ENCODE measurements around the gene ZNF609. TPM values are rescaled to one million over a fixed set of nuclear protein-coding genes. Genes with fewer than 3 reads are reported as not detected.

The ZNF609 gene
- total RNA-seq, 1 donor from 2014 or later, result 41.2 TPM

DNA sequence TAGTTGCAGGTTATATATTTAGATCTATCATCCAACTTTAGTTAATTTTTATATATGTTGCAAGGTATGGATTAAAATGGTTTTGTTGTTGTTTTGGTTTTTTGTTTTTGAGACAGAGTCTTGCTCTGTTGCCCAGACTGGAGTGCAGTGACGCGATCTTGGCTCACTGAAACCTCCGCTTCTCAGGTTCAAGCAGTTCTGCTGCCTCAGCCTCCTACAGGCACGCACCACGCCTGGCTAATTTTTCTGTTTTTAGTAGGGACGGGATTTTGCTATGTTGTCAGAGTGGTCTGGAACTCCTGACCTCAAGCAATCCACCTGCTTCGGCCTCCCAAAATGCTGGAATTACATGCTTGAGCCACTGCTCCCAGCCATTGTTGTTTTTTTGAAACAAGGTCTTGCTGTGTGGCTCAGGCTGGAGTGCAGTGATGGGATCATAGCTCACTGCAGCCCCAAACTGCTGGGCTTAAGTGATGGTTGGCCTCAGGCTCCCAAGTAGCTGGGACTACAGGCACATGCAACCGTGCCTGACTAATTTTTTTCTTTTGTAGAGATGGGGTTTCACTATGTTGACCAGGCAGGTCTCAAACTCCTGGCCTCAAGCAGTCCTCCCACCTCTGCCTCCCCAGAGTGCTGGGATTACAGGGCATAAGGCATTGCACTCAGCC, 92.0 kb downstream of the ZNF609 start:
- TF ChIP-seq, protein P1, sequence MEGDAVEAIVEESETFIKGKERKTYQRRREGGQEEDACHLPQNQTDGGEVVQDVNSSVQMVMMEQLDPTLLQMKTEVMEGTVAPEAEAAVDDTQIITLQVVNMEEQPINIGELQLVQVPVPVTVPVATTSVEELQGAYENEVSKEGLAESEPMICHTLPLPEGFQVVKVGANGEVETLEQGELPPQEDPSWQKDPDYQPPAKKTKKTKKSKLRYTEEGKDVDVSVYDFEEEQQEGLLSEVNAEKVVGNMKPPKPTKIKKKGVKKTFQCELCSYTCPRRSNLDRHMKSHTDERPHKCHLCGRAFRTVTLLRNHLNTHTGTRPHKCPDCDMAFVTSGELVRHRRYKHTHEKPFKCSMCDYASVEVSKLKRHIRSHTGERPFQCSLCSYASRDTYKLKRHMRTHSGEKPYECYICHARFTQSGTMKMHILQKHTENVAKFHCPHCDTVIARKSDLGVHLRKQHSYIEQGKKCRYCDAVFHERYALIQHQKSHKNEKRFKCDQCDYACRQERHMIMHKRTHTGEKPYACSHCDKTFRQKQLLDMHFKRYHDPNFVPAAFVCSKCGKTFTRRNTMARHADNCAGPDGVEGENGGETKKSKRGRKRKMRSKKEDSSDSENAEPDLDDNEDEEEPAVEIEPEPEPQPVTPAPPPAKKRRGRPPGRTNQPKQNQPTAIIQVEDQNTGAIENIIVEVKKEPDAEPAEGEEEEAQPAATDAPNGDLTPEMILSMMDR (IDR thresholded peaks at IDR 0.05; ENCODE audit: unreplicated experiment), result no peak
- no peak overlapping the region for H3K27ac Mint-ChIP-seq (ENCODE audit: unreplicated experiment)
- no peaks in the 10 kb centered on the region for H3K36me3 Mint-ChIP-seq (ENCODE audit: low read depth, unreplicated experiment)
- no peaks in the 10 kb centered on the region for H3K27me3 Mint-ChIP-seq (ENCODE audit: unreplicated experiment)
- no peaks in the 10 kb centered on the region for H3K9me3 Mint-ChIP-seq (ENCODE audit: unreplicated experiment)
- H3K4me1 Mint-ChIP-seq (ENCODE audit: unreplicated experiment), result no peaks in the 10 kb centered on the region
- H3K4me3 Mint-ChIP-seq (ENCODE audit: unreplicated experiment), result no peak overlapping the region
- no peak for DNase-seq (ENCODE audit: low spot score)

DNA sequence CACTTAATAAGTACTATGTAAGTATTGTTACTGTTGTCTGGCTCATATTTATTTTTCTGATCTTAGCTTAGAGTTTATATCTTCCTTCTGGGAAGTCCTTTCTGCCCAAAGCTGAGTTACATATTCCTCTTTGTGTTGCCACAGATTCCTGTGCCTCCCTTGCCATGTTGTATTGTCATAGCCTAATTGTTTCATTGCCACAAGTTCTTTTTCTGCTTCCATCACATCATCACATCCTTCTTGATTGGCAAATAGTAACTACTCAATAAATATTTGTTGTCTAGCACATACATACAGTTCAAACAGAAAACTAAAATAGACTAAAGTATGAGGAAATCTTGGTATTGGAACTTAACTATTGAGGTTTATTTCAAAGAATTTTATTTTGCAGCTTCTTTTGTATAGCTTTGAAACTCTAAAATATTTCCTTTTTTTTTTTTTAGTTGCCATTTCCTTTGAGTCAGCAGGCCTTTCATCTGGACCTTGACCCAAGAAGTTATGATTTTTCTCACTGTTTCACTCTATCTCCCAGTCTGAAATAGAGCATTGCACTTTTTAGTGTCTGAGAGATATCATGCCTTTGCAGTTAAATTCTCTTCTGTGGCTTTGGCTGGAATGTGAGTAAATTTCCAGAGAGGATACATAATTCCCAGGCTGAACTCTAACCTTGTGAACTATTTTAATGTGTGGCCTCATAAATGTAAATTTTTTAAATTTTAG, 98.2 kb downstream of the ZNF609 start:
- H3K27me3 Mint-ChIP-seq (ENCODE audit: unreplicated experiment), result no peaks in the 10 kb centered on the region
- H3K4me3 Mint-ChIP-seq (ENCODE audit: unreplicated experiment), result no peak overlapping the region
- TF ChIP-seq, protein P1 (IDR thresholded peaks at IDR 0.05; ENCODE audit: unreplicated experiment), result no peak
- peak overlapping the region; percentile 50 for H3K27ac Mint-ChIP-seq (ENCODE audit: unreplicated experiment)
- no peak for DNase-seq (ENCODE audit: low spot score)
- no peaks in the 10 kb centered on the region for H3K36me3 Mint-ChIP-seq (ENCODE audit: low read depth, unreplicated experiment)
- H3K9me3 Mint-ChIP-seq (ENCODE audit: unreplicated experiment), result no peaks in the 10 kb centered on the region
- H3K4me1 Mint-ChIP-seq (ENCODE audit: unreplicated experiment), result peaks cover 7% of the 10 kb centered on the region

DNA sequence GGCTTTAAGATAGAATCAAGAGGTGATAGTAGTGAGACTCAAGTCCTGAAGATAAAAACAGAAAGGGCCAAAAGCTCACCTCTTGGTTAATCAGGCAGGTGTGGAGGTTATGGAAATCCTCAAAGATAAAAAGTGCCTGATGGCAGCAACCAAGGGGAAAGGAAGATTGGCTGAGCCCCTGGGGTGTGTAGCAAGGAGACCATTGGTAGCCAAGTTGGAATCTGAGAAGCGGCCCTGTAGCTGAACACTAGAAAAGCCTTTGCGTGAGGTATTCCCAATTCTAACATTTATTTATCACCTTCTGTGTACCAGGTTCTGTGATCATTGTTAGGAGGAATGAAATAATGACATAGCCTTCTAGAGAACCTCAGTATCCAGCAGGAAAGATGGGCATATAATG, 98.9 kb downstream of the ZNF609 start:
- no peak overlapping the region for H3K4me3 Mint-ChIP-seq (ENCODE audit: unreplicated experiment)
- TF ChIP-seq, protein P1 (IDR thresholded peaks at IDR 0.05; ENCODE audit: unreplicated experiment), result no peak
- no peak overlapping the region for H3K27ac Mint-ChIP-seq (ENCODE audit: unreplicated experiment)
- no peaks in the 10 kb centered on the region for H3K36me3 Mint-ChIP-seq (ENCODE audit: low read depth, unreplicated experiment)
- H3K4me1 Mint-ChIP-seq (ENCODE audit: unreplicated experiment), result peaks cover 7% of the 10 kb centered on the region
- H3K27me3 Mint-ChIP-seq (ENCODE audit: unreplicated experiment), result no peaks in the 10 kb centered on the region
- no peaks in the 10 kb centered on the region for H3K9me3 Mint-ChIP-seq (ENCODE audit: unreplicated experiment)
- DNase-seq (ENCODE audit: low spot score), result no peak

DNA sequence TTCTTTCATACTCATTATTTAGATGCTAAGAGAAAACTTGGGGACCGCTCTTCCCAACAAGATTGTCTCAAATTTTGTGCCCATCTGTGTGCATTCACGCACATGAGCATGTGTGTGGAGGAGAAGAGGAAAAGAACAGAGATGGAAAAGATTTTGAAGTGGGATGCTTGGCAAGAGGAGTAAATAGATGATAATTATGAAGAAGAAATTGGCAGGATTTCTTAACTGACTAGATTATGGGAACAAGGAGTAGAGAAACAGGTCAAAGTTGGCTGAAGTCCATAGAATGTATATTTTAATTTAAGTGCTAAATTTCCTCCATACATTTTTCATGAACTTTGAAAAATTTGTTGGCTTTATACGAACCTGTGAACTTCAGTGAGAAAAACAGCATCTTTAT, 100.1 kb downstream of the ZNF609 start:
- no peak for DNase-seq (ENCODE audit: low spot score)
- Mint-ChIP-seq H3K36me3 (ENCODE audit: low read depth, unreplicated experiment) (no peaks in the 10 kb centered on the region), H3K9me3 (ENCODE audit: unreplicated experiment) (no peaks in the 10 kb centered on the region), H3K27me3 (ENCODE audit: unreplicated experiment) (no peaks in the 10 kb centered on the region), H3K27ac (ENCODE audit: unreplicated experiment) (no peak overlapping the region), H3K4me3 (ENCODE audit: unreplicated experiment) (no peak overlapping the region), H3K4me1 (ENCODE audit: unreplicated experiment) (peaks cover 7% of the 10 kb centered on the region)
- TF ChIP-seq, protein P1 (IDR thresholded peaks at IDR 0.05; ENCODE audit: unreplicated experiment), result no peak

DNA sequence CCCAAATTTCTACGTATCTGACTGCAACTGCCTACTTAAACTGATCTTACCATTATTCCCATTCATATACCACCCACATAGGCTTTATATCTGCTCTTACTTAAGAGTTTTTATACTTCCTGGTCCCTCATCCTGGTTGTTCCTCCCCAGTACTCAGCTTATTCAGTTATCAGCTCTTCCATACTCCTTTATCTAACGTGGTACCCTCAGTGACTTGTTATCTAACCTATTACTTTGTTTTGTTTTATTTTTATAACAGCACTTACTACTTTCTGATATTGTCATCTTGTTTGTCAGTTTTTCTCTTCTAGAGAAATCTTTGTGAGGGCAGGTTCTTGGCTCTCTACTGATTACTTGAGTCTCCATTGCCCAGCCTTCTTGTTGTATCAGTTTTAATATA, 100.6 kb downstream of the ZNF609 start:
- Mint-ChIP-seq H3K27me3 (ENCODE audit: unreplicated experiment) (no peaks in the 10 kb centered on the region), H3K9me3 (ENCODE audit: unreplicated experiment) (no peaks in the 10 kb centered on the region), H3K36me3 (ENCODE audit: low read depth, unreplicated experiment) (no peaks in the 10 kb centered on the region), H3K4me3 (ENCODE audit: unreplicated experiment) (no peak overlapping the region), H3K27ac (ENCODE audit: unreplicated experiment) (no peak overlapping the region), H3K4me1 (ENCODE audit: unreplicated experiment) (peaks cover 7% of the 10 kb centered on the region)
- DNase-seq (ENCODE audit: low spot score), result no peak
- TF ChIP-seq, protein P1 (IDR thresholded peaks at IDR 0.05; ENCODE audit: unreplicated experiment), result no peak

Measured in endothelial cell (in vitro differentiated cells).